ENCODE data around the gene ZCCHC12.

The ZCCHC12 gene

DNA sequence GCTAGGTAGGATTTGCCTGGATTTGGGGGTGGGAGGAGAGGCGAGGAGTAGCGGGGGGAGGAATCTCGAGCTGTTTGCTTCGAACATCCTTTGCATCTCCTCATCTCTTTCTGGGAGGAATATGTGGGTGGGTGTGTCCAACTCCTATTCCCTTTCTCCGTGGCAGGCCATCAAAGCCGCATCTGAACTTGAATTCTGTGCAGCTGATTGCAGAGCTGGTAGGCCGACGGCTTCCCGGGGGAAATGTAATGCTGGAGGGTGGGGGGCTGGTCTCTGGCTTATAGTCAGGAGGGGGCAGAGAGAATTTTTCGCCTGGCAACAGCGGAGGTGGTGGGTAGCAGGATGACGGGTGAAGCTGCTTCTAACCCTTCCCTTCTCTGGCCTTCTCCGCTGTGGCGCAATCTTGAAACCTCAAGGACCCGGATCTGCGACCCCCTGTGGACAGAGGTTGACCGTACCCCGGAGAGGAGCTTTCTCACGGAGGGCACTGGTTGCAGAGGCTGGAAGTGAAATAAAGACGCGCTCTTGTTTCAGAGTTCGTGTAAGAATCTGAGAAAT lies 628 bp downstream of the ZCCHC12 start:
- TF ChIP-seq ZNF8 (CRISPR knock-in tag; IDR thresholded peaks at IDR 0.05) (no peak), TCF4 (CRISPR knock-in tag; IDR thresholded peaks at IDR 0.05; ENCODE audit: borderline replicate concordance) (no peak), ISL1 (CRISPR knock-in tag; IDR thresholded peaks at IDR 0.05) (no peak)
- TF ChIP-seq, protein P1, sequence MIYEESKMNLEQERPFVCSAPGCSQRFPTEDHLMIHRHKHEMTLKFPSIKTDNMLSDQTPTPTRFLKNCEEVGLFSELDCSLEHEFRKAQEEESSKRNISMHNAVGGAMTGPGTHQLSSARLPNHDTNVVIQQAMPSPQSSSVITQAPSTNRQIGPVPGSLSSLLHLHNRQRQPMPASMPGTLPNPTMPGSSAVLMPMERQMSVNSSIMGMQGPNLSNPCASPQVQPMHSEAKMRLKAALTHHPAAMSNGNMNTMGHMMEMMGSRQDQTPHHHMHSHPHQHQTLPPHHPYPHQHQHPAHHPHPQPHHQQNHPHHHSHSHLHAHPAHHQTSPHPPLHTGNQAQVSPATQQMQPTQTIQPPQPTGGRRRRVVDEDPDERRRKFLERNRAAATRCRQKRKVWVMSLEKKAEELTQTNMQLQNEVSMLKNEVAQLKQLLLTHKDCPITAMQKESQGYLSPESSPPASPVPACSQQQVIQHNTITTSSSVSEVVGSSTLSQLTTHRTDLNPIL (CRISPR knock-in tag; IDR thresholded peaks at IDR 0.05; ENCODE audit: low read depth), result no peak
- peak; percentile 49 for ATAC-seq

DNA sequence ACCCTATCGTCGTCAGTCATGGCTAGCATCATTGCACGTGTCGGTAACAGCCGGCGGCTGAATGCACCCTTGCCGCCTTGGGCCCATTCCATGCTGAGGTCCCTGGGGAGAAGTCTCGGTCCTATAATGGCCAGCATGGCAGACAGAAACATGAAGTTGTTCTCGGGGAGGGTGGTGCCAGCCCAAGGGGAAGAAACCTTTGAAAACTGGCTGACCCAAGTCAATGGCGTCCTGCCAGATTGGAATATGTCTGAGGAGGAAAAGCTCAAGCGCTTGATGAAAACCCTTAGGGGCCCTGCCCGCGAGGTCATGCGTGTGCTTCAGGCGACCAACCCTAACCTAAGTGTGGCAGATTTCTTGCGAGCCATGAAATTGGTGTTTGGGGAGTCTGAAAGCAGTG lies 1.6 kb downstream of the ZCCHC12 start:
- ATAC-seq, result no peak
- TF ChIP-seq ISL1 (CRISPR knock-in tag; IDR thresholded peaks at IDR 0.05), result no peak
- no peak for TF ChIP-seq CSDC2 (CRISPR knock-in tag; IDR thresholded peaks at IDR 0.05)
- no peak for TF ChIP-seq TCF4 (CRISPR knock-in tag; IDR thresholded peaks at IDR 0.05; ENCODE audit: borderline replicate concordance)
- TF ChIP-seq ESRRG (CRISPR knock-in tag; IDR thresholded peaks at IDR 0.05), result no peak
- TF ChIP-seq ZNF8 (CRISPR knock-in tag; IDR thresholded peaks at IDR 0.05), result no peak
- TF ChIP-seq TOX (CRISPR knock-in tag; IDR thresholded peaks at IDR 0.05; ENCODE audit: borderline replicate concordance), result no peak

GRCh38 chrX:118839334-118839958 lies 15.8 kb downstream of the ZCCHC12 start:
- TF ChIP-seq ZNF8 (CRISPR knock-in tag; IDR thresholded peaks at IDR 0.05) (no peak), RARB (CRISPR knock-in tag; IDR thresholded peaks at IDR 0.05) (no peak), ZNF70 (CRISPR knock-in tag; IDR thresholded peaks at IDR 0.05) (no peak), ZFP3 (CRISPR knock-in tag; IDR thresholded peaks at IDR 0.05) (no peak), CSRNP3 (CRISPR knock-in tag; IDR thresholded peaks at IDR 0.05) (no peak), OSR1 (CRISPR knock-in tag; IDR thresholded peaks at IDR 0.05) (no peak), ISL1 (CRISPR knock-in tag; IDR thresholded peaks at IDR 0.05) (no peak), TCF4 (CRISPR knock-in tag; IDR thresholded peaks at IDR 0.05; ENCODE audit: borderline replicate concordance) (no peak), ARNTL (CRISPR knock-in tag; IDR thresholded peaks at IDR 0.05; ENCODE audit: borderline replicate concordance, low read depth) (no peak), BACH2 (CRISPR knock-in tag; IDR thresholded peaks at IDR 0.05; ENCODE audit: borderline replicate concordance) (no peak), PATZ1 (CRISPR knock-in tag; IDR thresholded peaks at IDR 0.05; ENCODE audit: borderline replicate concordance) (no peak), PPARA (CRISPR knock-in tag; IDR thresholded peaks at IDR 0.05; ENCODE audit: borderline replicate concordance) (no peak), ZNF565 (CRISPR knock-in tag; conservative IDR thresholded peaks at IDR 0.05; ENCODE audit: low read depth) (no peak), CSDC2 (CRISPR knock-in tag; IDR thresholded peaks at IDR 0.05) (no peak)
- TF ChIP-seq, protein P1 (CRISPR knock-in tag; IDR thresholded peaks at IDR 0.05; ENCODE audit: low read depth), result no peak
- ATAC-seq, result peak; percentile 95

DNA sequence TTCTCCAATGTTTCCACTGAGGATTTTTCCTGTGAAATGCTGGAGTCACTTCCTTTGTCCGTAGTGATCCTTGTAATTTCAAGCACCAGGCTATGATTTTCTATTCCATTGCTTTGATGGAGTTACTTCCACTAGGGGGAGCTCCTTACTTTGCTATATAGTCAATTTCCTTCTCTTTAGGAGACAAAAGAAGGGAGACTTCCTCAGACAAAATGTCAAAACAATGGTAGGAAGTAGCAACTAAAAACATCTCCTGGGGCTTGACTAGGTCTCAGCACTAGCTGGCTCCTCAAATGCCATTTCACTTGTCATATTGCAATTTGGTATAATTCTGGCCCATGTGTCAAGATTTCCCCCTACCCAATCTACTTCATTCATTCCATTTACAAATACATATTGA lies 24.1 kb downstream of the ZCCHC12 start:
- TF ChIP-seq, protein P1 (CRISPR knock-in tag; IDR thresholded peaks at IDR 0.05; ENCODE audit: low read depth), result no peak
- TF ChIP-seq RARB (CRISPR knock-in tag; IDR thresholded peaks at IDR 0.05), result no peak
- TF ChIP-seq ZNF565 (CRISPR knock-in tag; conservative IDR thresholded peaks at IDR 0.05; ENCODE audit: low read depth), result no peak
- no peak for TF ChIP-seq CSDC2 (CRISPR knock-in tag; IDR thresholded peaks at IDR 0.05)
- ATAC-seq, result peak; percentile 88

- no peak for ATAC-seq
- TF ChIP-seq, protein P2, sequence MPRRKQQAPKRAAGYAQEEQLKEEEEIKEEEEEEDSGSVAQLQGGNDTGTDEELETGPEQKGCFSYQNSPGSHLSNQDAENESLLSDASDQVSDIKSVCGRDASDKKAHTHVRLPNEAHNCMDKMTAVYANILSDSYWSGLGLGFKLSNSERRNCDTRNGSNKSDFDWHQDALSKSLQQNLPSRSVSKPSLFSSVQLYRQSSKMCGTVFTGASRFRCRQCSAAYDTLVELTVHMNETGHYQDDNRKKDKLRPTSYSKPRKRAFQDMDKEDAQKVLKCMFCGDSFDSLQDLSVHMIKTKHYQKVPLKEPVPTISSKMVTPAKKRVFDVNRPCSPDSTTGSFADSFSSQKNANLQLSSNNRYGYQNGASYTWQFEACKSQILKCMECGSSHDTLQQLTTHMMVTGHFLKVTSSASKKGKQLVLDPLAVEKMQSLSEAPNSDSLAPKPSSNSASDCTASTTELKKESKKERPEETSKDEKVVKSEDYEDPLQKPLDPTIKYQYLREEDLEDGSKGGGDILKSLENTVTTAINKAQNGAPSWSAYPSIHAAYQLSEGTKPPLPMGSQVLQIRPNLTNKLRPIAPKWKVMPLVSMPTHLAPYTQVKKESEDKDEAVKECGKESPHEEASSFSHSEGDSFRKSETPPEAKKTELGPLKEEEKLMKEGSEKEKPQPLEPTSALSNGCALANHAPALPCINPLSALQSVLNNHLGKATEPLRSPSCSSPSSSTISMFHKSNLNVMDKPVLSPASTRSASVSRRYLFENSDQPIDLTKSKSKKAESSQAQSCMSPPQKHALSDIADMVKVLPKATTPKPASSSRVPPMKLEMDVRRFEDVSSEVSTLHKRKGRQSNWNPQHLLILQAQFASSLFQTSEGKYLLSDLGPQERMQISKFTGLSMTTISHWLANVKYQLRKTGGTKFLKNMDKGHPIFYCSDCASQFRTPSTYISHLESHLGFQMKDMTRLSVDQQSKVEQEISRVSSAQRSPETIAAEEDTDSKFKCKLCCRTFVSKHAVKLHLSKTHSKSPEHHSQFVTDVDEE (CRISPR knock-in tag; IDR thresholded peaks at IDR 0.05), result no peak
- TF ChIP-seq PPARA (CRISPR knock-in tag; IDR thresholded peaks at IDR 0.05; ENCODE audit: borderline replicate concordance), result no peak
- no peak for TF ChIP-seq ZNF8 (CRISPR knock-in tag; IDR thresholded peaks at IDR 0.05)
- no peak for TF ChIP-seq ESRRG (CRISPR knock-in tag; IDR thresholded peaks at IDR 0.05)
- TF ChIP-seq, protein P1 (CRISPR knock-in tag; IDR thresholded peaks at IDR 0.05; ENCODE audit: low read depth), result no peak
These were observed 30.0 kb downstream of the ZCCHC12 start for GRCh38 chrX:118853596-118853995.
